MCF 10A (cell line): Measurements from ENCODE around the gene PLD6. TPM values are rescaled to one million over a fixed set of nuclear protein-coding genes. Genes with fewer than 3 reads are reported as not detected.

Source experiments
- BruUV-seq: library from RNA; stranded (reverse); fragments of 400-500 nt; replicated peaks from 2 replicates; lab custom pipeline; 2021; lab: Mats Ljungman, UMichigan
- CTCF ChIA-PET: fragments of 300-600 bp; sonication (Branson Sonifier 250); formaldehyde crosslinking; extraction: SDS; loops from one replicate; lab custom pipeline; 2021; ENCODE audit warnings: antibody characterized with exemption, inconsistent platforms; lab: Yijun Ruan, JAX
- POLR2A ChIA-PET: fragments of 300-600, 350-650 bp; sonication (Branson Sonifier 250); formaldehyde crosslinking; extraction: SDS; loops from one replicate; lab custom pipeline; 2020; ENCODE audit warnings: antibody characterized with exemption, inconsistent platforms; lab: Yijun Ruan, JAX
- DNase-seq: peaks from one replicate; pipeline ENCODE4 v3.0.0-alpha.2; 2018; ENCODE audit not compliant: unreplicated experiment
- H3K27ac Mint-ChIP-seq: one replicate; pipeline ENCODE4 v1.8.0; 2022; ENCODE audit warnings: mild to moderate bottlenecking, low read depth, mixed read lengths; ENCODE audit not compliant: unreplicated experiment
- H3K27me3 Mint-ChIP-seq: one replicate; pipeline ENCODE4 v1.8.0; 2022; ENCODE audit warnings: mixed read lengths; ENCODE audit not compliant: insufficient read depth, unreplicated experiment
- H3K36me3 Mint-ChIP-seq: one replicate; pipeline ENCODE4 v1.8.0; 2022; ENCODE audit warnings: mild to moderate bottlenecking, moderate library complexity, mixed read lengths; ENCODE audit not compliant: insufficient read depth, unreplicated experiment
- H3K4me1 Mint-ChIP-seq: one replicate; pipeline ENCODE4 v1.8.0; 2022; ENCODE audit warnings: mixed read lengths; ENCODE audit not compliant: insufficient read depth, unreplicated experiment
- H3K4me3 Mint-ChIP-seq: one replicate; pipeline ENCODE4 v1.8.0; 2022; ENCODE audit warnings: mild to moderate bottlenecking, moderate library complexity, mixed read lengths; ENCODE audit not compliant: unreplicated experiment
- H3K9me3 Mint-ChIP-seq: one replicate; pipeline ENCODE4 v1.8.0; 2022; ENCODE audit warnings: mixed read lengths; ENCODE audit not compliant: unreplicated experiment
- intact Hi-C: fragments of 100-400 bp; cut with micrococcal nuclease; formaldehyde crosslinking; loops from 2 replicates; pipeline ENCODE4 v1.14.1; 2022
- total RNA-seq: library from RNA; stranded (reverse); gene quantifications from 2 replicates; pipeline ENCODE4 v1.2.3, GENCODE V29; 2022
- TF ChIP-seq, protein P1 (sequence below): fragments of 200-600 bp; IDR thresholded peaks from one replicate; pipeline ENCODE4 v1.8.0; 2022; ENCODE audit warnings: antibody characterized with exemption, mild to moderate bottlenecking; ENCODE audit not compliant: unreplicated experiment

The PLD6 gene
- total RNA-seq, 1 experiment from 2014 or later: 5.5 TPM

DNA sequence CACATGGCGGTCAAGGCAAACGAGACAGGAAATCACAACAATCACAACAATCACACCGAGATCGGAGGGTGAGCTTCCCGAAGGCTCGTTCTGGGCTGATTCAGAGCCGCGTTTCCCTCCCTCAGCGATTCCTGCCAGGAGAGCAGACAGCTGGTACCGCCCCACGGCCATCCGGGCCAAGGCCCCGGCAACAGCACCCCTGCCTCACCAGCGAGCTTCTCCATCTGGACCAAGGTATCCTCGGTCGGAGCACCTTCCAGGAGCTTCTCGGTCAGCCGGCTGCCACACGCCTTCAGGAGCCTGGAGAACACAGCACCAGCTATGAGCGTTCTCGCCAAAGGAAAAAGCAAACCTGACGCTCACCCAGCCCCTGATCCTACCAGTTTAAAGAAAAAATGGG is 15.2 kb upstream of the PLD6 start:
- H3K4me1 Mint-ChIP-seq: no peaks in the 10 kb centered on the region
- H3K4me3 Mint-ChIP-seq: no peak overlapping the region
- TF ChIP-seq, protein P1, sequence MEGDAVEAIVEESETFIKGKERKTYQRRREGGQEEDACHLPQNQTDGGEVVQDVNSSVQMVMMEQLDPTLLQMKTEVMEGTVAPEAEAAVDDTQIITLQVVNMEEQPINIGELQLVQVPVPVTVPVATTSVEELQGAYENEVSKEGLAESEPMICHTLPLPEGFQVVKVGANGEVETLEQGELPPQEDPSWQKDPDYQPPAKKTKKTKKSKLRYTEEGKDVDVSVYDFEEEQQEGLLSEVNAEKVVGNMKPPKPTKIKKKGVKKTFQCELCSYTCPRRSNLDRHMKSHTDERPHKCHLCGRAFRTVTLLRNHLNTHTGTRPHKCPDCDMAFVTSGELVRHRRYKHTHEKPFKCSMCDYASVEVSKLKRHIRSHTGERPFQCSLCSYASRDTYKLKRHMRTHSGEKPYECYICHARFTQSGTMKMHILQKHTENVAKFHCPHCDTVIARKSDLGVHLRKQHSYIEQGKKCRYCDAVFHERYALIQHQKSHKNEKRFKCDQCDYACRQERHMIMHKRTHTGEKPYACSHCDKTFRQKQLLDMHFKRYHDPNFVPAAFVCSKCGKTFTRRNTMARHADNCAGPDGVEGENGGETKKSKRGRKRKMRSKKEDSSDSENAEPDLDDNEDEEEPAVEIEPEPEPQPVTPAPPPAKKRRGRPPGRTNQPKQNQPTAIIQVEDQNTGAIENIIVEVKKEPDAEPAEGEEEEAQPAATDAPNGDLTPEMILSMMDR: no peak
- H3K27ac Mint-ChIP-seq: no peak overlapping the region
- POLR2A ChIA-PET: interaction anchor here (0.9 kb wide), 1 partner anchor 16 kb away, joined by 3 read pairs; the partner anchor contains the start of gene FLCN
- CTCF ChIA-PET: no interaction called here
- no peaks in the 10 kb centered on the region for H3K27me3 Mint-ChIP-seq
- peaks cover 93% of the 10 kb centered on the region for H3K36me3 Mint-ChIP-seq
- BruUV-seq: no TSS peak
- no peak for DNase-seq
- no peaks in the 10 kb centered on the region for H3K9me3 Mint-ChIP-seq
- intact Hi-C loops: no loop called here

DNA sequence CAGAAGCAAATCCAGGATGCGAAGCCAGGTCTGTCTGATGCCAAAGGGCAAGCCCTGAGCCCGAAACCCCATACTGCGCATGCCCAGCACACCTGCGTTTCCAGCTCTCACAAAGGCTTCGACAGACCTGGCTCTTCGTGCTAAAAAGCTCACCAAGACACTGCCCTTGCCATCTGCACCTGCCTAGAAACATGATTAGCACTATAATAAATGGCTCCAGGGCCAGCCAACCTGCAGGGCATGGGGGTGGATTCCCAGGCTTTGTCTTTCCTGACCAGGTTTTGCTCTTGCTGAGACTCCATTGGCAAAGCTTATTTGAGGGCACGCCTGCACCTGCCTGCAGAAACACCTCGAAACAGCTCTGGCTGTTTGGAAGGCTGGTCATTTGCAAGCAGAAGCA is 14.4 kb upstream of the PLD6 start:
- ChIA-PET POLR2A (interaction anchor here (0.9 kb wide), 1 partner anchor 17 kb away, joined by 3 read pairs; the partner anchor contains the start of gene FLCN), CTCF (interaction anchor here (0.6 kb wide), 3 partner anchors 79 to 187 kb away, joined by 3 to 4 read pairs (median 3); no protein-coding TSS in a partner anchor)

DNA sequence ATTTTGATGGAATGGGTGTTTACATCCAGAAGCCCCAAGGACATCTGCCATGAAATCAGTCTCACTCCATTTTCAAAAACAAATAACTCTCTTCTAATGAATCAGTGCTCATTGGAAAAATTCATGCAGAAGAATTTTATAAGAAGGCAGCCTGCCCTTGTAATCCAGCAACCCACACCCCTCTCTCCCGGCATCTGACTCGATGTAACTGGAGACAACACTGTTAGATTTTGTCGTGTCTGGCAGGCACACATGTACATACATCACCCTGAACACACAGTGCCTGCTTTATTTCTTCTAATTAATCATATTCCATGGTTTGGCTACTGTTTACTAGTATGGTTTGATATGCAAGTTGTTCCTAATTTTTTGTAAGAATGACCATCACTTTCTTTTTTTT is 11.9 kb upstream of the PLD6 start:
- DNase-seq: no peak
- Mint-ChIP-seq H3K27ac (no peak overlapping the region), H3K27me3 (no peaks in the 10 kb centered on the region), H3K4me1 (no peaks in the 10 kb centered on the region), H3K4me3 (no peak overlapping the region), H3K9me3 (no peaks in the 10 kb centered on the region), H3K36me3 (peaks cover 96% of the 10 kb centered on the region)
- CTCF ChIA-PET: no interaction called here
- POLR2A ChIA-PET: interaction anchor here (0.6 to 0.9 kb wide), 2 partner anchors 13 to 63 kb away, joined by 3 read pairs; no protein-coding TSS in a partner anchor
- TF ChIP-seq, protein P1: no peak
- intact Hi-C loops: no loop called here
- no TSS peak for BruUV-seq

More for the DNA sequence above, 14.4 kb upstream of the PLD6 start:
- H3K9me3 Mint-ChIP-seq: no peaks in the 10 kb centered on the region
- no peak for DNase-seq
- H3K4me1 Mint-ChIP-seq: no peaks in the 10 kb centered on the region
- no peak overlapping the region for H3K27ac Mint-ChIP-seq
- TF ChIP-seq, protein P1: no peak
- no peaks in the 10 kb centered on the region for H3K27me3 Mint-ChIP-seq
- BruUV-seq: no TSS peak
- H3K36me3 Mint-ChIP-seq: peaks cover 92% of the 10 kb centered on the region
- intact Hi-C loops: no loop called here
- H3K4me3 Mint-ChIP-seq: no peak overlapping the region

DNA sequence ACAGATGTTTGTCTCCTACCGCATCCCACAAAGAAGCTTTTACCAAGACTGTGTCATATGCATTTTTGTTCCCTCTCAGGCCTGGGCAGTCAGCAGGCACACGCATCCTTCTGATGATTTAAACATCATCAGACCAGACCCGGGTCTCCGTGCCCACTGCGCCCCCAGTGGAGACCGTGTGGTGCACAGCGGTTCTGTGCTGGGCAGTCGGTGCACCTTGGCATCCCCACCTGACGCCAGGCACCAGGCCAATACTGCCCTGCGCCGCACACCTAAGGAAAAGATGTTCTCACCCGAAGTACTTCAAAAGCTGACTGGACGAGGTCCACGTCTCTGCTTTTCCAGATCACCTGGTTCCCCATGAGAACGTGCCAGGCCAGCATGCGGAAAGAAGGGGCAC is 10.6 kb upstream of the PLD6 start:
- DNase-seq: no peak
- H3K36me3 Mint-ChIP-seq: peaks cover 96% of the 10 kb centered on the region
- H3K4me1 Mint-ChIP-seq: no peaks in the 10 kb centered on the region
- POLR2A ChIA-PET: interaction anchor here (0.9 kb wide), 1 partner anchor 16 kb away, joined by 3 read pairs; no protein-coding TSS in a partner anchor
- no peaks in the 10 kb centered on the region for H3K27me3 Mint-ChIP-seq
- BruUV-seq: no TSS peak
- H3K27ac Mint-ChIP-seq: no peak overlapping the region
- intact Hi-C loops: no loop called here
- no peak overlapping the region for H3K4me3 Mint-ChIP-seq
- CTCF ChIA-PET: no interaction called here
- TF ChIP-seq, protein P1: no peak
- no peaks in the 10 kb centered on the region for H3K9me3 Mint-ChIP-seq
